NCI-H526 treated with DMSO at 0.1 percent for 48 hours (cell line): Measurements from ENCODE around the gene ARL4A.
"Not testable (repeated sequence)": the region's sequence is repeated elsewhere in the genome, so short reads cannot be mapped to it uniquely, and the experiment has no call there.

Experiments
- DNase-seq: peaks from one replicate; lab custom pipeline; 2025; lab: John Stamatoyannopoulos, UW

Gene ARL4A

DNA sequence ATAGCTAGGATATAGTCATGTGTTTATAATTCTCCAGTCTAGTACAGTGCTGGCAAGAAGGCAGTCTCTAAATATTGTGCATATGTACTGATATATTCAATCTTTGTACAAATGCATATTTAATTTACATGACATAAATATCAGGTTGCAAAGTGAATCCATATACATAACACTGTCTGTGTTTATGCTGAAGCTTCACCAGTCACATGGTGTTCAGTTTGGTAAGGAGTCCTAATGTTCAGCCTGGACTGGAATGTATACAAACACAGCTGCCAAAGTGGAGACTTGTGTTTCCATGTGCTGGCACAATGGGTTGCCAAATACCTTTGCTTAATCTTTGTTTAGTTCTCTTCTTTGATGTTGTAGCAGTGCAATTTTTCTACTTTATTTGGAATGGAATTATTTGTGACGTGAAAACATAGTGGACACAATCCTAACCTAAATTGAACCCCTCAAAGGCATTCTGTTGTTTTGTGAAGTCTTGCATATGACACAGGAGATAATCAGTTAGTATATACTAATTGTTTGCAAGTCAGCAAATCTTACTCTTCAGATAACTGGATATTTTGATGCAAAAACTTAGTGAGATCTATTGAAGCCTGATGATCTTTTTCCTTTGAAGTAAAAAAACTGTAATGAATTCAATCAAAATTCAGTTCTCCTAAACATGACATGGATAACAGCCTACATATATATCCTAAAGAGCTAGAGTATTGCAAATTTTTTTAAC lies 17.3 kb upstream of the ARL4A start:
- DNase-seq, result no peak

DNA sequence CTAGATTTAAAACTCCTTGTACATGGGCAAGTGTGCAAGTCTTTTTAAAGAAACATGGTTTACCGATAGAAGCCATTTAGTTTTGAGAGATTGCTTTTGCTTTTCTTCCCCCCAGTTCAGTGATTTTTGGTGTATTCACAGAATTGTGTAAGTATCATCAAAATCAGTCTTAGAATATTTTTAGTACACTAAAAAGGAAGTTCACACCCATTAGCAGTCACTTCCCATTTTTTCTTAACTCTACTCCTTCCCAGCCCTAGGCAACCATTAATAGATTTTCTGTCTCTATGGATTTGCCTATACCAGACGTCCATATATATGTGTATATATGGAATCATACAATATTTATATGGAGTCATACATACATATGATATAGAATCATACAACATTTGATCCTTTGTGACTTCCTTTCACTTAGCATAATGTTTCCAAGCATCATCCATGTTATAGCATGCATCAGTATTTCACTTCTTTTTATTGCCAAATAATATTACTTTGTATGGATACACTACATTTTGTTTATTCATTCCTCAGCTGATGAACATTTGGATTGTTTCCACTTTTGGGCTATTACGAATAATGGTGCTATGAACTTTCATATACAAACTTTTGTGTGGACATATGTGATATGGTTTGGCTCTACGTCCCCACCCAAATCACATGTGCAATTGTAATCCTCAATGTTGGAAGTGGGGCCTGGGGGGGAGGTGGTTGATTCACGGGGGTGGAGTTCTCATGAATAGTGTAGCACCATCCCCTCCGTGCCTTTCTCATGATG lies 16.5 kb upstream of the ARL4A start:
- no peak for DNase-seq

DNA sequence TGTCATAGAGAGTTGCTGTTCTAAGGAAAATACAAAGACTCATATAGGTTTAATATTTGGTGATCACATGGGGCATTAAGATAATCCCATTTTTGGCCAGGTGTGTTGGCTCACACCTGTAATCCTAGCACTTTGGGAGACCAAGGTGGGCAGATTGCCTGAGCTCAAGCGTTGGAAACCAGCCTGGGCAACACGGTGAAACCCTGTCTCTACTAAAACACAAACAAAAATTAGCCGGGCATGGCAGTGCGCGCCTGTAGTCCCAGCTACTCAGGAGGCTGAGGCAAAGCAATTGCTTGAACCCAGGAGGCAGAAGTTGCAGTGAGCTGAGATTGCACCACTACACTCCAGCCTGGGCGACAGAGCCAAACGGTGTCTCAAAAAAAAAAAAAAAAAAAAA lies 14.0 kb upstream of the ARL4A start:
- DNase-seq, result not testable (repeated sequence)

DNA sequence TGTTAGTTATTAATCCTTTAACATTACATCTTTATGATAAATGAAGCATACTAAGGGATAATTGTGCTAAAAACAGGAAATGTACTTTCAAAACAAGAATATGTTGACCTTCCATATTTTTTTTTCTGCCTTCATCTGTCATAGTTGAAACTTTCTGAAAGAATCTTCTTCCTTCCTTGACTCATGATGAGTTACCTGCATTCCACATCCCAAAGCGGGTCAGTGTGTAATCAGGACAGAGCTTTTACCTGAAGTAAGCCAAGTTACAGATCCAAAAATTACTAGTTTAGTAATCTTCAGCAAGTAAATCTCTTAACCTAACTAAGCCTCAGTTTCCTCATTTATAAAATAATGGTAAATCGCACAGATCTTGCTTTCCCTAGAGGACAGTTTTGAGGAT lies 13.4 kb upstream of the ARL4A start:
- DNase-seq, result no peak

DNA sequence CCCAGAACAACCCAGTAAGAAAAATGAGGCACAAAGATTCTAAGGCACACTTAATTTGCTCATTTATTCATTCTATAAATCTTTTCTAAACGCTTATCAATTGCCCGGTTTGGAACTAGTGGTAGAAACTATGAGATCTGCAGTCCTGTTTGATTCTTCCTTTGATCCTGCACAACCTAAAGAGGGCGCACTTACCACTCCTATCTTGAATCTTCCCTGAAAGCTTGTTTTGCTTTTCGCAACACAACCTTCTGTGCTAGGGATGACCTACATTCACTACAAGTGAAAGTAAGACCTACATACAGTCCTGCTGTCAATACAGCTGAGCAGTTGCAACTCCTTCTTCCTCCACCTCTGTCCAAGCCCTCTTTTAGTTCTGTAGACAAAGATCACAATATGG lies 12.6 kb upstream of the ARL4A start:
- no peak for DNase-seq

DNA sequence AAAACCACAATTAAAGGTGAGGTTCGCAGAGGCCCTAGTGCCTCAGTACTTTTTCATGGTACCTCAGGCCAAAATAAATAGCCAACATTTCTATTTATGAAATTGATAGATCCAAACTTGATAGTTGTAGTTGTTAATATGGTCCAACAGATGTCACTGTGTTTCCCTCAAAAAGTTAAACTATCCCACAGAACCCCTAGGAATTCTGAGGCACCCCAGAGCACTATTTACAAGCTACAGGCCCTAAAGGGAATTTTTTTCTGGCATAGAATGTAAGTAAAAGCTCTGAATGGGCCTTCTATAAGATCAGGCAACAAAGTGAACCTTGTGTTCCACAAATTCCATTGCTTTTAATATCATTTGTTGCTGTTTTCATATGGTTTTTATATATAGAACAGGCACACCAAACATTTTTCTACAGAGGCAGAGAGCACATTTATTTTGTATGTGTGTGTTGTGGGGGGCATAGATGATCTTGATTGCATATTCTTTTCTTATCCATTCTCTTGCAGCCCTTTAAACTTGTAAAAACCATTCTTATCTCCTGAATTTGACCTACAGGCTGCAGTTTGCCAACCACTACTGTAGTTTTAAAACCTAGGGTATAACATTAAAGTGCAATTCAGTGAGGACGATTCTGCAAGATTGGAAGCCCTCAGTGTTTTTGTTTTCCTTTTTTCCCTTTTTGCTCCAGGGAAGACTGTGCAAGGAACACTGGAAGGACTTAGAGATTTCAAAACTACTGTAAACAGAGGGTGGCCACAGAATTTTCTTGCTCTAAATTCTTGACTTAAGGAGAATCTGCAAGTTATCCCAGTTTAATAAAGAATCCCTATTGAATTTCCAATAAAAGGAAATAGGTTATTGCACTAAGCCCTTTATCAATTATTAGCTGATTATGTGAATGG lies 3.5 kb upstream of the ARL4A start:
- DNase-seq, result no peak

DNA sequence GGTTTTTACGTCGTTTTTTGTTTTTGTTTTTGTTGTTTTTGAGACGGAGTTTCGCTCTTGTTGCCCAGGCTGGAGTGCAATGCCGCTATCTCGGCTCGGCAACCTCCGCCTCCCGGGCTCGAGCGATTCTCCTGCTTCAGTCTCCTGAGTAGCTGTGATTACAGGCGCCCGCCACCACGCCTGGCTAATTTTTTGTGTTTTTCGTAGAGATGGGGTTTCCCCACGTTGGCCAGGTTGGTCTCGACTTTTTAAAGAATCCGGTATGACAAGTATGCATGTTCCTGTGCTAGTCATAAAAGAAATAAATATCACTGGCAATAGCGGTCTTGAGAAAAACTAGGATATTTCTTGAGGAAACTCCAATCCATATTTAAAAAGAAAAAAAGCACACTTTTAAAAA lies 2.7 kb upstream of the ARL4A start:
- DNase-seq, result no peak

DNA sequence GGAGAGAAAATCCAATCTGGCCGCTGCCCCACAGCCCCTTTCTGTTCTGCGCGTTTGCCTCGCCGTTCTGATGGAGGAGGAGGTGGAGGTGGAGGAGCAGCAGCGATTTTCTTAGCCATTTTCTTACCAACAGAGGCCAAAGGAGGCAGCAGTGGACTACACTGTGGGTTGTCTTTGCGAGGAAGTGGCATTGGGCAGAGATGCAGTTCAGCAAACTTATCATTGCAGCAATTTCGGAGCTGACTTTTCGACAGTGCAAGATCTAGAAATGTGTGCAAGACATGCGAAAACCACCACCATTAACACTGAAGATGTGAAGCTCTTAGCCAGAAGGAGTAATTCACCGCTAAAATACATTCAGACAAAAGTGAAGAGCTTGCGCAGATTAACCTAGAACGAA lies 1.9 kb upstream of the ARL4A start:
- no peak for DNase-seq

DNA sequence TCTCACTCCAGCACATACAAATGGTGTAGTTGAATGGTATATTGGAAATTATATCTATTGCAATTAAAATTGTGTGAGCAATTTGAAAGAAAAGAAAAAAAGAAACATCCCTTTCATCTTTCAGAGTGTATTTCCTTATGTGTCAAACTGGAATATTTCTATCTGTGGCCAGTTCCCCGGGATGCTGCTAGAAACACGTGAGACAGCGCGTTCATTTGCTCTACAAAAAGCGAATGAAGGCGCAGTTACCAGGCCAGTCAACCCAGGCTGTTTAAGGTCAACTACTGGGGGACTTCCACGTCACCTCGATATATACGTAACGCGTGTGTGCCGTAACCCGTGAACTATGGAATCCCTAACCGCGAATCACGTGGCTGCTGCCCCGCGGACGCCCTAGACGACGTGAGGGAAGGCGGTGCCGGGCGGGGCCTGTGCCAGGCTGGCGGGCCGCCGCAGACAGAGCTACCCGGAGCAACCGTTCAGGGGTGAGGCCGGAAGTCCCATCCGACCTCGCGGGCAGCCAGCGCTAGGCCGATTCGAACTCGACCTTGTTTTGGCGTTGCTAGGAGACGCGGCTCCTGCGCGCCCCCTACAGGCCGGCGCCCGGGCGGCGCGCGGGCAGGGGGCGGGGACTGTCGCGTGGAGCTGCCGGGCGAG lies 1.1 kb upstream of the ARL4A start:
- peak; percentile 89 for DNase-seq

DNA sequence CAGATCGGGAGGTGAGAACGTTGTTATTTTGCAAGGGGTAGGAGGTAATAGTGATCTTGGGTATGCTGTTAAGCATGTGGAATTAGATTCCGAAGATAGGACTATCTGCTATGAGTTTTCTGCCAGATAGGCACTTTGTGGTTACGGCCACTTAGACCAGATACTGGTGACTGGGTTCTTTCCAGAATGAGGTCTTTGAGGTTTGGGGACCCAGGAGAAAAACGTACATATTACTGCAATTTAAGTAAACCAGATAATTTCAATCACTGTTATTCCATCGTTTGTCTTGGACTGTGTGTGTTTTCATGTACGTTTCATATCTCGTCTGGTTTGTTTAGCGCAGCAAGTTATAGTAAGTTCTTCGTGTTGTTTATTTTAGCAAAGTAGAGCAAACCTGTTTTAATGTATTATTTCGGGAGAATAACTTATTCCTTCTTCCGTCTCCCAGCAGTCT lies 312 bp downstream of the ARL4A start:
- peak; percentile 52 for DNase-seq

DNA sequence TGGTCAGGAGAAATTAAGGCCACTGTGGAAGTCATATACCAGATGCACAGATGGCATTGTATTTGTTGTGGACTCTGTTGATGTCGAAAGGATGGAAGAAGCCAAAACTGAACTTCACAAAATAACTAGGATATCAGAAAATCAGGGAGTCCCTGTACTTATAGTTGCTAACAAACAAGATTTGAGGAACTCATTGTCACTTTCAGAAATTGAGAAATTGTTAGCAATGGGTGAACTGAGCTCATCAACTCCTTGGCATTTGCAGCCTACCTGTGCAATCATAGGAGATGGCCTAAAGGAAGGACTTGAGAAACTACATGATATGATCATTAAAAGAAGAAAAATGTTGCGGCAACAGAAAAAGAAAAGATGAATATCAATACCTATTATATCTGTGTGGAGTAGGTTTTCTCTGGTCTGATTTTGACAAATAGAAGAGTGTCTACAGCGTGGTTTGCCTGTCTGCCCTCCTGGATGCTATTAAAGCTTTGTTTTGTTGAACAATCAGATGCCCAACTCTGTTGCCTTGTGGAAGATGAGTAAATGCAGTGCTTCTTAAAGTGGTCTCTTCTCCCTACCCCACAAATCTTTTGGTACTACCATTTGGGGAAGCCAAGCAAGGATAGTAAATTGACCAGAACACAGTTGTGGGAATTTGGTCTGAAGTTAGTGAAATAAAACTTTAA lies 1.2 kb downstream of the ARL4A start:
- not testable (repeated sequence) for DNase-seq

DNA sequence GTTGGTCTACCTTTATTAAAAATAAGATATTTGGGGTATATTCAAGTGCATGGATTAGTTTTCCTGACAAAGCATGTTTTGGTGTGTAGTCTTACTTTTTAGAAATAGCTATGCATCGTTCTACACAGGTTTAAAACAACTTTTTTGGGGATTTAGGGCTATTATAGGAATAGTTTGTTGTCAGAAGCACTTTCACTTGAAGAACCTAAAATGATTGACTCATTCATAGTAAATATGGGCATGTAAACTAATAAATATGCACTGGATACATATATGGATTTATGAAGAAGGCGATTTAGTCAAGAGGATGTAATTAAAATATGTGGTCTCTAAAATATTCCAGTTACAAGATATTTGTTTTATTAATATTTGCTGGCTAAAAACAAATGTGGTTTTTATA lies 2.0 kb downstream of the ARL4A start:
- no peak for DNase-seq

DNA sequence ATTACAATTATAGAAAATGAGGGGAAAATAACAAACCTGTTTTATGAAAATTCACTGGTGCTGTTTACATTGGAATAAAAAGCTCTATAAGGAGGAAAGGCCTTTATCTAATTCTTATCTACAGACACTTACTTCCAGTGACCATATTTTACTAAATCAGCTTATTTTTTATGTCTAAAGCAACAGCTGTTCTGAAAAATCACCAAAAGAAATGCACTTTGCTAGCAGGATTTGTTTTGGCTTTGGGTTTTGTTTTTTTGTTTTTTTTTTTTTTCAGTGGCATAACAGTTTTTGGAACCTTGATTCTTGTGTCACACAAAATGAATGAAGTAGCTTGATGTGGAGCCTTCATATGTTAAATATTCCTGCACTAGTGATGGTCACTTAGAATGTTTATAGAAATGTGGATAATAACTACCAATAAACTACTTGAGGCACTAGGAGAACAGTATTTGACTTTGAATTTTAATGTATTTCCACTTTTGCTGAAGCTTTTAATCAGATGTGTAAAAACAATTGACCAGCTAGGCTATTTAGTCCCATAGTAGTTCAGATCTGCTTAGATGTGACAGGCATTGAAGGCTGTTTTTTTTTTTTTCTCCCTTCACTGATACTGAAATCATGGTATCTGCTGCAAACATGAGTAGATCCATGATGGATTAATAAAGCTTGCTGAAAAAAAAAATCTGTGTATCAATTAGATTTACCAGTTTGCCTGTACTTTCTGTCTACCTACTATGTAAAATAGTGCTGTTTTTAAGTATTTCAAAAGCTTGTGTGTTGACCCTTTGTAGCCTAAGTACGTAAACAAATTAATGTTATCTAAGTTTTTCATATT lies 2.8 kb downstream of the ARL4A start:
- DNase-seq, result no peak

DNA sequence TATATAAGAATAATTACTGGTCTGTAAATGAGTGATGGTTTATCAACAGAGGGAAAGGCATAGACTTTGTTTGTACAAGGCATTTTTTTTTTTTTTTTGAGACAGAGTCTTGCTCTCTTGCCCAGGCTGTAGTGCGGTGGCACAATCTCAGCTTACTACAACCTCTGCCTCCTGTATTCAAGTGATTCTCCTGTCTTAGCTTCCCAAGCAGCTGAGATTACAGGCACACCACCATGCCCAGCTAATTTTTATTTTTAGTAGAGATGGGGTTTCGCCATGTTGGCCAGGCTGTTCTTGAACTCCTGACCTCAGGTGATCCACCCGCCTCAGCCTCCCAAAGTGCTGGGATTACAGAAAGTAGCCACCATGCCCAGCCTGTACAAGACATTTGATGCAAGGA lies 4.0 kb downstream of the ARL4A start:
- not testable (repeated sequence) for DNase-seq

DNA sequence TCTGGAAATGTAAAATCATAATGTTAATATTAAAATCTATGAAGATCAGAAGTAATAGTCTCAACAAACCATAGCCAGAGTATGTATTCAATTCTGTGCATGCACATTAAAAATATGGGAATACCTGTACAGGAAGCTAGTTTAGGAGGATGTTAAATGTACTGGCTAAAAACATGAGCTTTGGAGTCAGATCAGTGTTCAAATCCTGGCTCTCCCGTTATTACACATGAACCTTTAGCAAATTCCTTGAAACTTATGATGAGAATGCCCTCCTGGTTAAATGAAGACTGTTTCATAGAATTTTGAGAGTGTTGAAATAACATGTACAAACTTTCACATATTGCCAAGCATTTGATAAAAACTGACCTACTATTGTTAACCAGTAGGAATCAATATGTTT lies 4.6 kb downstream of the ARL4A start:
- DNase-seq, result no peak

DNA sequence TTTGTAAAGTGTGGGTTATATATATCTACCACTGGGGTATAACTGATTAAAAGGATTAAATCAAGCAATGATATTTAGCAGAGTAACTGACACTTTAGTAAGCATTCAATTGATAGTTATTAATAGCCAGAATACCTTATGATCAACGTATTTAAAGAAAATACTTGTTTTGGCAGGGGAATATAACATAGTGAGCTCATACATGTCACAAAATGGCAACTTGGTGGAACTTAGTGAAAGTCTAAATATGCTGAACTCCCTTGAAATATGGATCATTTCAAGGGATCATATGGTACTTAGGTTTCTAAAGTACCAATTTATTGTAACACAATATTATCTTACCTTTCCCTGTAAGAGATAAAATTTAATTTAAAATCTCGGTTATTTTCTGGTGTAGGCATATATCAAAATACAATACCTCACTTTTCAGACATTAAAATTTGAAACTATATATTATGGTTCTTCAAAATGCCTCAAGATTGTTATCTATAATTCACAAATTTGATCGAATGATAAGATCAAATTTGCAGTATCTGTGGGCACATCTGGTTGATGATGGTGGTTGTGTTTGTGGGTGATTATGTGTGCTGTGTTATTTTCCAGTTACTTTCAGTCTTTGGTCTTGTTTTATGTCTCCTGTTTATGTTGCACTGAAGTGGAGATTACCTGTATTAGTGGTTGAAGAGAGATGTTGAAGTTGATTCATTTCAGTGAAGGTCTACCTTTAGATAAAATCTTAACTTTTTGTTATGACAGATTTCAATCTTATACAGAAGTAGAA lies 5.2 kb downstream of the ARL4A start:
- DNase-seq, result no peak

DNA sequence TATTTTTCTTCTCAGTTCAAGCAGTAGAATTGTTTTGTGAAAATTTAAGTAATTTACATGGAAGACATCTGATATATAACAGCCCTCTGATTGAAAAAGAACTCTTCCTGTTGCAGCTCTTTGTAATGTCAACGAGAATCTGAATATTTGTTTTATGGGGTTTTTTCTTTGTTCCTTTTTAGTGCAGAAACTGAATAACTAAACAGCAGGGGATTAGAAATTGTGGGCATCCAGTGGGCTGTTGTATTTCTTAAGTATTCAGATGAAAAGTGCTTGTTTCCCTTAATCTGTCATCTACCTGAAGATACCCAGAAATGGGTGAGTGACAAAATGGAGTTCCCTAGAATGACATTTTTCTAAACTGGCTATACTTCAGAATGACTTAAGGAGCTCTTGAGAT lies 7.4 kb downstream of the ARL4A start:
- no peak for DNase-seq

DNA sequence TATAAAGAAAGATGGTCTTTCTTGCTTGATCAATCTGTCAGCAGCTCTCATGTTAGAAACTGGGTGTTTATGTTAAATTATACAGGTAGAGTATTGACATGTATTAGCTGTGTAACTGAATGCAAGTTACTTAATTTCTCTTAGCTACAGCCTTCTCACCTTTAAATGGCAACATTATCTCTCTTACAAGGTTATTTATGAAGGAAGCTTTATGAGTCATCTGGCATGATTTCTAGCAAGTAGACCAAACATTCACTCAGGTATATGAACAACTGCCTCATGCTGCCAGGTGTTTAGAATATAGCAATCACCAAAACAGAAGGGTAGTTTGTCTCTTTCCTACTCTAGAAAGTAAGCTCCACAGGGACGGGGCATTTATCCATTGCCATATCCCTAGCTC lies 8.5 kb downstream of the ARL4A start:
- no peak for DNase-seq

DNA sequence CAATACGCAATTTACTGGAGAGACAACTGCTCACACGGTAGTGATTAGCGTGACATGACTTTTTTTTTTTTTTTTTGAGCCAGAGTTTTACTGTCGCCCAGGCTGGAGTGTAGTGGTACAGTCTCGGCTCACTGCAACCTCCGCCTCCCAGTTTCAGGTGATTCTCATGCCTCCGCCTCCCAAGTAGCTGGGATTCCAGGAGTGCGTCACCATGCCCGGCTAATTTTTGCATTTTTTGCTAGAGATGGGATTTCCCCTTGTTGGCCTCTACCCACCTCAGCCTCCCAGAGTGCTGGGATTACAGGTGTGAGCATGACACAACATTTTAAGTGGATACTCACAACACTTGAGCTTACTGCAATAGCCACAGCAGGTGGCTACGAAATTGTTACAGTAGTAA lies 11.9 kb downstream of the ARL4A start:
- no peak for DNase-seq

DNA sequence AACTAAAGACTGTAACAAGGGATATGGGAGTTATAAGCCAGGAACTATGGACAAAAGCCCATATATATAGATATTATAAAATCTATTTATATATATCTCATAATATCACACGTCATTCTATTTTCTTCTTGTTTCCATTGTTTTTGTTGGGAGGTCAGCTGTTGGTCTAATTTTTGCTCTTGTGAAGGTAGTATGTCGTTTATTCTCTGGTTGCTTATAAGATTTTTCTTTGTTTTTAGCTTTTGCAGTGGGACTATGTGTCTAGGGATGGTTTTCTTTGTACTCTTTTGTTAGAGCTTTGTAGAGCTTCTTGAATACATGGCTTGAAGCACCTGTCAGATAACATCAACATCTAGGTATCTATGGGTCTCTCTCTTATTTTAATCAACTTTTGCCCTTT lies 14.0 kb downstream of the ARL4A start:
- DNase-seq, result no peak
